Heart right ventricle (tissue), 16 donors: Measurements from ENCODE around the gene MAN2A2. TPM values are rescaled to one million over a fixed set of nuclear protein-coding genes. Genes with fewer than 3 reads are reported as not detected.

ENCODE experiments used
- ATAC-seq, 8 donors: fragments of 200-7000 bp; cut with Tn5 transposase; one replicate each; pipeline ENCODE4 v1.9.1; 2020; ENCODE audit warnings: mild to moderate bottlenecking in 8 of 8, moderate library complexity in 8 of 8, moderate number of reproducible peaks in 1 of 8
- DNase-seq, 2 donors: peaks; one replicate each; pipeline ENCODE4 v3.0.0-alpha.2; 2020
- H3K27ac ChIP-seq, 10 donors: fragments of 200-600 bp; sonication (generic) in 2 of 10; one replicate each; pipeline versions ENCODE4 v1.5.0 to v1.8.0; 2020 to 2022; ENCODE audit warnings: mild to moderate bottlenecking in 3 of 10
- H3K27me3 ChIP-seq, 7 donors: fragments of 200-600 bp; one replicate each; pipeline ENCODE4 v1.8.0; 2021 to 2022; ENCODE audit warnings: mild to moderate bottlenecking in 2 of 7
- H3K36me3 ChIP-seq, 9 donors: fragments of 200-600 bp; sonication (generic) in 1 of 9; one replicate each; pipeline versions ENCODE4 v1.5.0 to v1.8.0; 2020 to 2022; ENCODE audit warnings: mild to moderate bottlenecking in 2 of 9
- H3K4me1 ChIP-seq, 9 donors: fragments of 200-600 bp; sonication (generic) in 1 of 9; one replicate each; pipeline versions ENCODE4 v1.5.0 to v1.8.0; 2020 to 2022; ENCODE audit warnings: mild to moderate bottlenecking in 4 of 9
- H3K4me3 ChIP-seq, 10 donors: fragments of 200-600 bp; sonication (generic) in 2 of 10; one replicate each; pipeline versions ENCODE4 v1.5.0 to v1.8.0; 2020 to 2022; ENCODE audit warnings: mild to moderate bottlenecking in 7 of 10, moderate library complexity in 2 of 10
- H3K9me3 ChIP-seq, 11 donors: fragments of 200-600 bp in 10 of 11; sonication (generic) in 2 of 11; one replicate each; pipeline versions ENCODE4 v1.5.0 to v1.8.0; 2013 to 2022; ENCODE audit warnings: mild to moderate bottlenecking in 2 of 11, control low read depth in 1 of 11, moderate library complexity in 1 of 11
- WGBS, 2 donors: extraction: QIAGEN DNeasy Blood & Tissue Kit; methylation state at CpG; one replicate each; pipeline ENCODE4 v1.1.7; 2013; ENCODE audit warnings: inconsistent platforms in 1 of 2; 5-methylcytosine and 5-hydroxymethylcytosine counted together
- intact Hi-C, 10 donors: fragments of 100-400 bp; cut with DNase I; formaldehyde crosslinking; loops; one replicate each; pipeline versions ENCODE4 v1.11.1 to v1.14.2; 2022
- long read RNA-seq, 3 donors: library from polyadenylated mRNA; unstranded; transcript quantifications; one replicate each; pipeline ENCODE4 v2.0.0, GENCODE V29; 2020 to 2021
- polyA plus RNA-seq, 2 donors: library from polyadenylated mRNA; stranded (reverse); fragments of 200-250 nt; gene quantifications; one replicate each; pipeline ENCODE4 v1.2.3, GENCODE V29; 2013
- total RNA-seq, 10 donors: library from RNA; stranded (reverse); fragmentation: NEBNext Ultra II Directional in 3 of 10; extraction: Animal tissue kit (Norgen Biotek cat#: 25700) in 3 of 10; gene quantifications; one replicate each; pipeline versions ENCODE4 v1.2.1 to v1.2.4, GENCODE V29; 2021 to 2023
- TF ChIP-seq, protein P1 (sequence below), 9 donors: fragments of 200-600 bp; sonication (generic) in 2 of 9; IDR thresholded peaks; one replicate each; pipeline versions ENCODE4 v1.5.0 to v1.8.0; 2021 to 2022; ENCODE audit warnings: antibody characterized with exemption in 9 of 9, mild to moderate bottlenecking in 5 of 9, moderate library complexity in 1 of 9
- donor health status: Arrhythmogenic right ventricular cardiomyopathy.
- donor health status: ischemic (EF 13 %, LVEDD 7.1; RV severe dilation, severe dysfunction).
- donor health status: healthy with polysubstance abuse.
- donor health status: DM: no; HTN: yes; CAD: no.
- donor health status: DM: no; HTN: no; CAD: no.
- donor health status: ischemic (EF 25% LVEDD 6.9; RV normal size, moderate dysfunction).
- donor health status: ischemic (EF 25% LVEDD 5.7; RV mildly dilated, moderate dysfunction).
- donor health status: healthy.
- donor health status: DM: yes; HTN: yes; CAD: no.
- donor health status: Ischemic cardiomyopathy.
- donor health status: ischemic (EF 35%, LVEDD 5.7; RV mildly dilated, moderate dysfunction).
- donor health status: nonischemic (EF 11% LVEDD 7.7; RV severe dilation, severe dysfunction).
- donor health status: DM: yes; HTN: yes; CAD: no.
- donor health status: PGD.
- donor health status: ischemic (EF 29% LVEDD 5.4; RV normal size, mild dysfunction).
- donor health status: nonischemic (EF 23%, LVEDD 6.1; RV moderate dilation, normal function).

Gene MAN2A2
- total RNA-seq (100 to 1,000 TPM in 4 of 10 donors, 10 to 100 TPM in 6; 78.3 to 157 (median 98.1) TPM), polyA plus RNA-seq (10 to 100 TPM; 24.8 to 84.5 TPM)
- long read RNA-seq, donor 1, transcript MAN2A2-212 (4 exons, 623 nt): major isoform, 10 of 134 reads
- long read RNA-seq, donor 1, partial matches to known transcripts: 97 of 134 reads
- long read RNA-seq, donor 1, other reads (novel, unspliced or antisense): 22 of 134 reads
- long read RNA-seq, donor 2, transcript MAN2A2-212 (4 exons, 623 nt): major isoform, 8 of 103 reads
- long read RNA-seq, donor 2, partial matches to known transcripts: 82 of 103 reads
- long read RNA-seq, donor 2, other reads (novel, unspliced or antisense): 11 of 103 reads
- long read RNA-seq, donor 3, transcript MAN2A2-212 (4 exons, 623 nt): major isoform, 26 of 174 reads
- long read RNA-seq, donor 3, partial matches to known transcripts: 91 of 174 reads
- long read RNA-seq, donor 3, other reads (novel, unspliced or antisense): 50 of 174 reads

DNA sequence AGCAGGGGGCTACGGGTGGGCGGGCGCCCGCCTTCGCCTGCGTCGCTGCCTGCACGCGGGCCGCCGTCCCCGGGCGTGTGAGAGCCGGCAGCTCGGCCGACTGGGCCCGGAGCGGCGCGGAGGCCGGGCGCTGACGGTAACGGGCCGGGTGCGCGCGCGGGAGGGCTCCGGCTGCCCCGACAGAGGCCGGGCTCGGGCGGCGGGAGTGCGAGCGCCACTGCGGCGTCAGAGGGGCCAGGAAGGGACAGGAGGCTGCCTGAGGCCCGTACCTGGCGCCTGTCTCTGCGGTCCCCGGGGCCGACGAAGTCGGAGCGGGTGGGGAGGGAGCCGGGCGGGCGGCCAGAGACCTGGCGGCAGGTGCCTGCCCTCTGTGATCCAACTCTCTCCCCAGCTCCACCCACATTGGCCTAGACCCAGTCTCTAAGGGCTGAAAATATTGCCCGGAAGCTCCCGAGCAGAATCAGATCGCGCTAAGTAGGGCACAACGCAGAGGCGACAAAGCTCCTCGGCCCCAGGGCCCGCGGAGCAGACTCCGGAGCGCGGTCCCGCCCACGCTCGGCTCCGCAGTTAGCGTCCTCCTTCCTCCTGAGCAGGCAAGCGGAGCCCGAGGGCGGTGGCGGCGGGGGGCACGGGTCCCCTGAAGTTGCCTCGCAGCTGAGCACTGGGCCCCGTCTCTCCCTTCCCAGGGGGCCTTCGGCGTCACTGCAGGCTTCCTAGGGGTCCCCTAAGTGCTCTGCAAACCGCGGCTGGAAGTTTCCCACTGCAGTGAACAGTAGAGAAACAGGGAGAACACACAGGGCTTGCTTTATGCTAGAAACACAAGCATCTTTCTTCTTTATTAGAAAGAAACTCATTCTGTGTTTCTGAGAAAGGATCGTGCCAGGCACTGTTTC is at the start of gene MAN2A2:
MAN2A2 (plus strand) TSS at position 463 of the 893 bp plus-strand sequence. CDS start 906 bp downstream, outside the sequence.
- peaks cover 6 to 48% (median 33%) of the 10 kb centered on the region in 9 donors for H3K4me1 ChIP-seq
- H3K27me3 ChIP-seq: no peaks in the 10 kb centered on the region
- peak within 1 kb of the TSS; percentile 79 to 97 (median 94) for H3K27ac ChIP-seq
- H3K36me3 ChIP-seq: peaks cover 0 to 38% (median 27%) of the 10 kb centered on the region in 9 donors
- TF ChIP-seq, protein P1, sequence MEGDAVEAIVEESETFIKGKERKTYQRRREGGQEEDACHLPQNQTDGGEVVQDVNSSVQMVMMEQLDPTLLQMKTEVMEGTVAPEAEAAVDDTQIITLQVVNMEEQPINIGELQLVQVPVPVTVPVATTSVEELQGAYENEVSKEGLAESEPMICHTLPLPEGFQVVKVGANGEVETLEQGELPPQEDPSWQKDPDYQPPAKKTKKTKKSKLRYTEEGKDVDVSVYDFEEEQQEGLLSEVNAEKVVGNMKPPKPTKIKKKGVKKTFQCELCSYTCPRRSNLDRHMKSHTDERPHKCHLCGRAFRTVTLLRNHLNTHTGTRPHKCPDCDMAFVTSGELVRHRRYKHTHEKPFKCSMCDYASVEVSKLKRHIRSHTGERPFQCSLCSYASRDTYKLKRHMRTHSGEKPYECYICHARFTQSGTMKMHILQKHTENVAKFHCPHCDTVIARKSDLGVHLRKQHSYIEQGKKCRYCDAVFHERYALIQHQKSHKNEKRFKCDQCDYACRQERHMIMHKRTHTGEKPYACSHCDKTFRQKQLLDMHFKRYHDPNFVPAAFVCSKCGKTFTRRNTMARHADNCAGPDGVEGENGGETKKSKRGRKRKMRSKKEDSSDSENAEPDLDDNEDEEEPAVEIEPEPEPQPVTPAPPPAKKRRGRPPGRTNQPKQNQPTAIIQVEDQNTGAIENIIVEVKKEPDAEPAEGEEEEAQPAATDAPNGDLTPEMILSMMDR (IDR thresholded peaks at IDR 0.05): peak in 1 of 9 donors; percentile 3
- WGBS, 2 donors: 0 to 1% methylated on average over 69 to 81 of the region's 81 CpGs
- peak within 1 kb of the TSS; percentile 76 to 93 (median 86) for H3K4me3 ChIP-seq
- H3K9me3 ChIP-seq: no peaks in the 10 kb centered on the region
- ATAC-seq (peak; percentile 48 to 66 (median 58)), DNase-seq (peak; percentile 58 to 66)
- intact Hi-C loops: loop anchor here in 6 of 10 donors (1.0 to 2.0 kb wide), 4 partner anchors 26 to 31 kb away; partner anchors contain the start of gene HDDC3 (in 4 of the 6)

DNA sequence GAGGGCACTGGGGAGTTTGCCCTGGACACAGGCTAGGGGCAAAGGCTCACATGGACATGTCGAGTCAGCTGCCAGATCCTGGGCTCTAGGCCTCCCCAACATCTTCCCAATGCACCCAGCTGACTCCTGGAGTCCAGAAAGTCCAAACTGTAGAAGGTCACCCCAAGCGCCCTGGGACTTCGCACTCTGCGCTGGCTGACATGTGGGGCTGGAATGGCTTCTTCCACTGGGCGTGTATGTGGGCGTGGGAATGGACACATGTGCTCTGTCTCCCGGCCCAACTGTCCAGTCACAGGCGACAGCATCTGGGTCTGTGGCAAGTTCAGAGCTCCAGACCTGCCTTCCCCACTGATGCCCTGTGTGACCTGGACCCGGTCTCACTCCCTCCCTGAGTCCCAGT is 48.0 kb upstream of the MAN2A2 start:
- Histone ChIP-seq H3K27ac (no peak overlapping the region), H3K36me3 (no peaks in the 10 kb centered on the region), H3K27me3 (no peaks in the 10 kb centered on the region), H3K4me3 (no peak overlapping the region), H3K9me3 (no peaks in the 10 kb centered on the region), H3K4me1 (peaks cover 3 to 32% (median 7%) of the 10 kb centered on the region in 9 donors)
- intact Hi-C loops: no loop called here
- 84 to 92% methylated on average over 9 of the region's 9 CpGs for WGBS, 2 donors
- no peak for ATAC-seq
- DNase-seq: no peak
- TF ChIP-seq, protein P1 (IDR thresholded peaks at IDR 0.05): no peak

DNA sequence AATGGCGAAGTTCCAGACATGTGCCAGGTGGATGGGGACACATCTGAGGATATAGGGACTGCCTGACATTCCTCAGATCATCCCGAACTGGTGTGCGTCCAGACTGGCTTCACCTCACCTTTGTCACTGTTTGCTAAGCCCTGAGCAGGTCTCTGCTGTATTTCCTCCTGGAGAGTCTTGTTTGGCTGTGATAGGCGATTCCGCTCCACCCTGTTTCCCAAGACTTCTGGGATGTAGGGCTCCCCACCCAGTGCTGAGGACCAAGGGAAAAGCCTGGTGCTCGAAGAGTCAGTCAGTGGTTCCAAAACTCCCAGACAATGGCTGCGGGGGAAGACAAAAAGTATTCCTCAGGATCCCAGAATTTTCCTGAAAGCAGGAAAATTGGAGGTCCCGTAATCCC is 45.8 kb upstream of the MAN2A2 start:
- WGBS, 2 donors: 93 to 96% methylated on average over 8 of the region's 8 CpGs
- no peak for DNase-seq
- Histone ChIP-seq H3K4me3 (no peak overlapping the region), H3K36me3 (no peaks in the 10 kb centered on the region), H3K27ac (peak overlapping the region in 1 of 10 donors; percentile 26), H3K9me3 (no peaks in the 10 kb centered on the region), H3K27me3 (no peaks in the 10 kb centered on the region), H3K4me1 (peaks cover 3 to 34% (median 8%) of the 10 kb centered on the region in 9 donors)
- ATAC-seq: no peak
- intact Hi-C loops: no loop called here
- TF ChIP-seq, protein P1 (IDR thresholded peaks at IDR 0.05): no peak

DNA sequence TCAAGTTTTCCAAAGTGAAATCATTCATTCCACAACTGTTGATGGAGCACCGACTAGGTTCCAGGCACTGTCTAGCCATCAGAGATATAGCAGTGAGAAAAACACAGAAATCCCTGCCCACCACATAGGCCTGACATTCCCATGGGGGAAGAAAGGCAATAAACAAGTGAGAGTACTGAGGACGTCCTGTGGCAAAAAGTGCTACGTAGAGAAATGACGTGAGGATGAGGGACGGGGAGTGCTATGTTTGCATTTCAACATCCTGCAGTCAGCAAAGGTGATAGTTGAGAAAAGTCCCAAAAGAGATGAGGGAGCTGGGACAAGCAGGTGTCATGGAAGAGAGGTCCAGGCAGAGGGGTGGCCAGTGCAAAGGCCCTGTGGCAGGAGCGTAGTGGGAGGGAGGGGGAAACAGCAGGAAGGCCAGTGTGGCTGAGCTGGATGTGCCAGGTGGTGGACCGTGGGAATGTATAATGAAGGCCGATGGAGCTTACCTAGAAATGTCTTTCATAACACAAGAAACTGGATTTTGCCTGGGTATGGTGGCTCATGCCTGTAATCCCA is 45.1 kb upstream of the MAN2A2 start:
- Histone ChIP-seq H3K4me3 (no peak overlapping the region), H3K9me3 (no peaks in the 10 kb centered on the region), H3K36me3 (no peaks in the 10 kb centered on the region), H3K27me3 (no peaks in the 10 kb centered on the region), H3K27ac (no peak overlapping the region), H3K4me1 (peaks cover 3 to 32% (median 9%) of the 10 kb centered on the region in 9 donors)
- DNase-seq (no peak), ATAC-seq (no peak)
- intact Hi-C loops: no loop called here
- TF ChIP-seq, protein P1 (IDR thresholded peaks at IDR 0.05): no peak
- WGBS, 2 donors: 94 to 97% methylated on average over 8 of the region's 8 CpGs
